Brain pericyte (primary cell): ENCODE measurements around the gene ZC3H12A.

ENCODE experiments used
- DNase-seq: peaks from one replicate; pipeline ENCODE4 v3.0.0-alpha.2; 2012; ENCODE audit warnings: low read depth, low spot score

ZC3H12A gene

GRCh38 chr1:37478890-37479254 is 4.5 kb downstream of the ZC3H12A start:
- no peak for DNase-seq

DNA sequence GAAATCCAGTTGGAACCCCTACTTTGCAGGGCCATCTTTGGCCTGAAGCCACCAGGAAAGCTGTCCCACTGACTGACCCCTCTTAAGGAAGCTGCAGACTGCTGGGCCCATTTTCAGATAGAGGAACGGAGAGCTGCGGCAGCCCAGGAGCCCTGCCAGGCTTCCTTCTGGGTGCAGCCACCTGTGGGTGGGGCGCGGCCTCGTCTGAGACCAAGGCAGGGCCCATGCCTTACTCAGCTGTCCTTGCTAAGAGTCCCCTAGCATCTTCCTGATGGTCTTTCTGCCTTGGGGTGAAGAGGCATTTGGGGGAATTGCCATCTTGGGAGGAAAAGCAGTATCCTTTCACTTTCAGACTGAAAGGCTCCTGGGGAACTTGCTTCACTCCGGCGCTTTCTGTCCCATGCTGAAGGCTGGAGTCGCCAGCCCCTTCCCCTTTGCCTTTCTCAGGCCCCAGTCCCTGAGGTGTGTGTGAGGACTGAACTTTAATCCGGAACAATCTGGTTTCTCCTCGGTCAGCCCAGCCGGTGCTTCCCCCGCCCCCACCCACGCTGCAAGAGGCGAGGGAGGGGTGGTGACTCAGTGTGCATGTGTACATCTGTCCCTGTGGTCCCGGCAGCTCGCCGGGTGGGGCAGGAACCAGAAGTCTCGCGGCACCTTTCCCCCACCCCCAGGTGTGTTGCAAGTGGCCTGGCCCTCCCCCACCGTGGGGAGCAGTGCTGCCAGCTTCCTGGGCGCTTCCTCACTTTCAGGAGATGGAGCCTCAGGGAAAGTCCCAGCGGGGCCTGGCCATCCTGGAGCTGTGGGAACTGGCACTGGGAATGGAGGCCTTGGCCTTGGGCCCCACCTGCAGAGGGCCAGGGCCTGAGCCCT is 5.1 kb downstream of the ZC3H12A start:
- DNase-seq: no peak

GRCh38 chr1:37480125-37480466 is 5.7 kb downstream of the ZC3H12A start:
- no peak for DNase-seq

DNA sequence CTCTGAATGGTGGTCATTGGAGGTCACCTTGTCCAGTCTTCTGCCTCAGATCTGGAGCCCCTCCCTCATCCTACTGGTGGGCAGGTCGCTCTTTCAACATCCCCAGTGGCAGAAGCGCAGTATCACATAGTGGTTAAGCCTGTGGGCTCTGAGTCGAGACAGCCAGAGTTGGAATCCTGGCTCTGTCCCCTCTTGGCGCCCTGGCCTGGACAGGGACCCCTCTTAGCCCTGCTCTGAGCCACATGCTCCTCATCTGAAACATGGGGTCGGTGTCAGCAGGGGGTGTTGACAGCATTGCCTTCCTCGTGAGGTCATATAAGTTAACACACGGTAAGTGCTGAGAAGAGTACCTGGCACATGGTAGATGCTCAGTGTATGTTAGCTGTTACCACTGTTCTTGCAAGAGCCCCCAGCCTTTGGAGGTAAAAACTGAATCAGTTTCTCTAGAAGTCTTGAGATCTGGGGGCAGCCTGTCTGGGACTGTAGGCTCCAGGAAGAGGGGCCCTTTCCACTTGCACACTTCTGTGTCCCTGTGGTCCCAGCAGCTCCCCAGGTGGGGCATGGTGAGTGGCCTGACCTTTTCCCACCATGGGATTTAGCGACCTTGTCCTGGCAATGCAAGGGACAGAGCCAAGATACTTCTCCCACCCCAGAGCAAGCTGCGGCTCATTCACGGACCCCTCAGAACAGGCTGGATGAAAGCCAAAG is 6.4 kb downstream of the ZC3H12A start:
- no peak for DNase-seq

DNA sequence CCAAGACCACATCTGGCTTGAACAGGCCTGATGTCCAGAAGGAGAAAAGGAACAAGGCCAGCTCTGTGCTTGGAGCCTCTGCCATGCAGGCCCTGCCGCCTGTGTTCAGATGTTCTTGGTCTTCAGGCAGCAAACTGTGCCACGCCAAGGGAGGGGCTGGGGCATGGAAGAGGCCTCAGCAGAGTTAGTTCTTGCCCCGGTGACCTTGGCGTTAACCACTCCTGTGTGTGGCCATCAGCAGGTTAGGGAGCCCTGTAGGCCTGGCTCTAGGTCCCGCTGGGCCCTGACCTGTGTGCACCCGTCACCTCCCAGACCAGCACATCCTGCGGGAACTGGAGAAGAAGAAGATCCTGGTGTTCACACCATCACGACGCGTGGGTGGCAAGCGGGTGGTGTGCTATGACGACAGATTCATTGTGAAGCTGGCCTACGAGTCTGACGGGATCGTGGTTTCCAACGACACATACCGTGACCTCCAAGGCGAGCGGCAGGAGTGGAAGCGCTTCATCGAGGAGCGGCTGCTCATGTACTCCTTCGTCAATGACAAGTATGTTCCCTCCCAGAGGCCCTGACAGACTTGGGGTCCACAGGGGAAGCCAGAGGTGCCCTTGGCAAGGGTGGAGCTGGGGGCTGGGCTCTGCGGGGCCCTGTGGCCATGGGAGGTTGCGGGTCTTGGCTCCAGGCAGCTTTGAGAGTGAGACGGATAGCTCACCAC is 7.1 kb downstream of the ZC3H12A start:
- DNase-seq: no peak

- no peak for DNase-seq
Observed at GRCh38 chr1:37482004-37482785, 7.8 kb downstream of the ZC3H12A start.

DNA sequence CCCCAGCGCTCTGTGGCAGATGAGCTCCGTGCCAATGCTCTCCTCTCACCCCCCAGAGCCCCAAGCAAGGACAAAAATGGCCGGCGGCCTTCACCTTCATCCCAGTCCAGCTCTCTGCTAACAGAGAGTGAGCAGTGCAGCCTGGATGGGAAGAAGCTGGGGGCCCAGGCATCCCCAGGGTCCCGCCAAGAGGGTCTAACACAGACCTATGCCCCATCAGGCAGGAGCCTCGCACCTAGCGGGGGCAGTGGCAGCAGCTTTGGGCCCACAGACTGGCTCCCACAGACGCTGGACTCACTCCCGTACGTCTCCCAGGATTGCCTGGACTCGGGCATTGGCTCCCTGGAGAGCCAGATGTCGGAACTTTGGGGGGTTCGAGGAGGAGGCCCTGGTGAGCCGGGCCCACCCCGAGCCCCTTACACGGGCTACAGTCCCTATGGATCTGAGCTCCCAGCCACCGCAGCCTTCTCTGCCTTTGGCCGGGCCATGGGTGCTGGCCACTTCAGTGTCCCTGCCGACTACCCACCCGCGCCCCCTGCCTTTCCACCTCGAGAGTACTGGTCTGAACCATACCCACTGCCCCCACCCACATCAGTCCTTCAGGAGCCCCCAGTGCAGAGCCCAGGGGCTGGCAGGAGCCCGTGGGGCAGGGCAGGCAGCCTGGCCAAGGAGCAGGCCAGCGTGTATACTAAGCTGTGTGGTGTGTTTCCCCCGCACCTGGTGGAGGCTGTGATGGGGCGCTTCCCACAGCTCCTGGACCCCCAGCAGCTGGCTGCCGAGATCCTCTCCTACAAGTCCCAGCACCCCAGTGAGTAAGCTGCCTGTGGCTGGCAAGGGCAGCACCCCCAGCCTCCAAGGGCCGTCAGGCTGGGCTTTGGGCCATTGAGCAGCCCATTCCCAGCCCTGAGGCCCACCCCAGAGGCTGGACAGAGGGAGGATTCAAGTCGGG is 8.7 kb downstream of the ZC3H12A start:
- no peak for DNase-seq

DNA sequence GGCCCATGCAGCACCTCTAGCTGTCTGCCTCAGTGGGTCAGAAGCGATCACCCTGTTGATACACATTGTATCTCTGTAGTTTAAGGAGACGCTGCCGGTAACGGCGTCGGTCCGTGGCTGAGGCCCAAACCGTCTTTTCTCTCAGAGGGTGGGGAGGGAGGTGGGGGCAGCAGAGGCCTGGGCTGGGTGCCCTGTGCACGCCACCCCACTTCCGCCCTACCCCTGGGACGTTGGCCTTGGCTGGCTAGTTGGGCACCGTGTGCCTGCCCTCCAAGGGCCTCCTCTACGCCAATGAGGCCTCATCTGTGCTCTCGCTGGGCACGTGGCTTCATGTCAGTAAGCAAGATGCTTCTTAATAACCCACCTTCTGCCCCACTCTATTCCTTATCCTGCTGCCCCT is 9.4 kb downstream of the ZC3H12A start:
- no peak for DNase-seq

- no peak for DNase-seq
Observed at GRCh38 chr1:37484325-37485051, 10.1 kb downstream of the ZC3H12A start.

GRCh38 chr1:37485902-37486679 is 11.7 kb downstream of the ZC3H12A start:
- DNase-seq: no peak

DNA sequence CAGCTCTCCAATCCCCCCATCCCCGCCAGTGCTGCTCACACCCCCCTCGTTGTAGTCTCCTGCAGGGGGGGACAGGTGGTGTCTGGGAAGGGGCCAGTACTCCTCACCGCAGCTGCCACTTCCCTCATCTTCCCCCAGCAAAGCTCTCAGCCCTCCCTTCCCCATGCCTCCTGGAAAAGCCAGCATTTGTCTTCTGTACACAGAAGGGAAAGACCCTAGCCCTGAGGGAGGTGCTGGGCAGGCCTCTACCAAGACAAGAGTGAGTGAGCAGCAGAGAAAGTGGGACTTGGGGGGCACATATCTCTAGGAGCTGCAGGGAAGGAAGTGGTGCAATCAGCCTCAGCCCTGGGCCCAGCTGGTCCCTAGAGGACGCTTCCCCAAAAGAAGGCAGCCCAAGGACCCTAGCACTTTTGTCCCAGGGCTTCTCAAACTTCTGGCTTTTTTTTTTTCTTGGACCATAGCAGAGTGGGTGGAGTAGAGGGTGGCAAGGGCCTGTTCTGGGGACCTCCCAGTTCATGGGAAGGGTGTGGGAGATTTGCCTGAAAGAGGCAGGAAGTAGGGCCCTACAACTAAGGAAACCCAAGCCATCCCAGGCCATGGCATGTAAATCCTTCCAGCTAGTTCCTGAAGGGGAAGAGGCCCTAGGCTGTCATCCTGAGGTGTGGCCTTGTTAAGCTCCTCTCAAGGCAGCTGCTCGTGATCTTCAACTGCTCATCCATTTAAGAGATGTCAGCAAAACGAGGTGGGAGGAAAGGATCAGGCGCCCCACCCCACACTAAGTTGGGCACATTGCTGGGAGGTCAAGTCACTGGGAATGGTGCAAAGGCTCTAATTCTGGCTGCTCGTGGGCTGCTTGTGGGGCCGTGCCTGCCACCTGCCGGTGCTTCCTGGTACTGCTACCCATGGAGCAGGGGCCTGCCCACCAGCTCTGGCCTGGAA is 12.6 kb downstream of the ZC3H12A start:
- no peak for DNase-seq

DNA sequence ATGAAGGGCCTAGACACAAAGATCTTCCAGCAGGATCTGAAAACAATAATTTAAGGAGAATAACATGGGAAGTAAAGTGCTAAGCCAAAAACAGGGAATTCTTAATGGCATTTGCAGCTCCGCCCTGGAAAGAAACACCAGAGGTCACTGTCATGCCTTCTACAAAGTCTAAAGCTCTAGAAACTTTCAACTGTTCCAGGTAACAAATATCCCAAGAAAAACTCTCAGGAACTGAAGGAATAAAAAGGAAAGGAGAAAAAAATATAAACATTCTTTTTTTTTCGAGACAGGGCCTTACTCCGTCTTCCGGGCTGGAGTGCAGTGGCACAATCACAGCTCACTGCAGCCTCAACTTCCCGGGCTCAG is 13.2 kb downstream of the ZC3H12A start:
- DNase-seq: no peak

DNA sequence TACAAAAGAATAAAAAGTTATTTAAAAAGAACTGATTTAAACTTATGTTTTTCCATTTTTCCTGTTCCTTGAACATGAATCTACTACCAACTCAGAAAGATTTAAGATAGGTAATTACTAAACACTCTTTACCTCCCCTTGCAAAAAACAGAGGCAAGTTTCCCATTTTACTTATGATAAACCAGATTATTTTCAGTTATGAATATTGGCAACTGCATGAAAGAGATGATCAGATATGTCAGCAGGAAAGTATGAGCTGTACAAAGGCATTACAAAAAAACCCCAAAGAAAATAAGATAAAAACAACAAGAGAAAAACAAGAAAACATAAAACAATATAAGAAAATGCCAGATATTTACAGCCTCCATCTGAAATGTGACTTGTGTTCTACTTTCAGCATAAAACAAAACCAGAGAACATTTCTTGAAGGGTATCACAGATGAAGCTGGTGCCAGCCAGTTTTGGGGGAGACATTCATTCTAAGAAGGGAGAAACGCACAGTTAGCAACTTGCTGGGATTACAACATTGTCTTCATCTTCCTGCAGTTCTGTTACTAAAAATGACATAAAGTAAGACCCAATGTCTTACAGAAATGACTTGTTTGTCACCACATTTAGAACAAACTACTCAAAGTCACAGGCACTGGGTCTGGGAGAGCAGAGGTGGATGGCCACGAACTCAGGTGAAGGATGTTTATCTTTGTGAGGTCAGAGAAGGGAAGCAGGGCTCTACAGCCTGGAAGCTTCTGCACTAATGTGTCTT is 19.1 kb downstream of the ZC3H12A start:
- DNase-seq: no peak

- no peak for DNase-seq
Observed at GRCh38 chr1:37495875-37496274, 21.5 kb downstream of the ZC3H12A start.

- no peak for DNase-seq
Observed at GRCh38 chr1:37497832-37498231, 23.5 kb downstream of the ZC3H12A start.

GRCh38 chr1:37498872-37499617 is 24.7 kb downstream of the ZC3H12A start:
- DNase-seq: no peak

DNA sequence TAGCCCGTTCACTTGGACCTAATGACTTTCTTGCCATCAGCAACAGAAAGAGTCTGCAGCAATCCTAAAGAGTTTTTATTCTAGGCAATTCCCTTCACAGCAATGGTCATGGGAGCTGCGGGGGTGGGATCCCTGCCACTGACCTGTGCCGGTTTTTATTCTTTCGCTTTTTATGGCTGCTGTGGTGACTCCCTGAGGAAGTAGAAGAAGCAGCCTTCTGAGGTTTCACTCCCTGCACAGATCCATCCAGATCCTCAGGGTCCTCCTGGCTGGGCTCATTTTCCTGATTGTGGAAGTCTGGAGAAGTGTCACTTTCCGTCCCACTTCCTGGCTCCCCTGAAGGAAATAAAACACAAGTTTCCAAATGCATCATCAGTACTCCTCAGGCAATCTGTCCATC is 27.3 kb downstream of the ZC3H12A start:
- no peak for DNase-seq
